A172 (cell line): Measurements from ENCODE around the gene PTPRD. TPM values are rescaled to one million over a fixed set of nuclear protein-coding genes. Genes with fewer than 3 reads are reported as not detected.

Experiments
- DNase-seq: peaks from one replicate; pipeline ENCODE4 v3.0.0-alpha.2; 2015; ENCODE audit warnings: low spot score
- total RNA-seq: library from RNA; depleted of rRNA; stranded (reverse); fragments of >200 nt; shearing (Covaris generic); gene quantifications from 2 replicates; pipeline ENCODE4 v1.2.3, GENCODE V29; 2014

Gene PTPRD
- total RNA-seq, 1 experiment from 2014 or later: 0.71 TPM

DNA sequence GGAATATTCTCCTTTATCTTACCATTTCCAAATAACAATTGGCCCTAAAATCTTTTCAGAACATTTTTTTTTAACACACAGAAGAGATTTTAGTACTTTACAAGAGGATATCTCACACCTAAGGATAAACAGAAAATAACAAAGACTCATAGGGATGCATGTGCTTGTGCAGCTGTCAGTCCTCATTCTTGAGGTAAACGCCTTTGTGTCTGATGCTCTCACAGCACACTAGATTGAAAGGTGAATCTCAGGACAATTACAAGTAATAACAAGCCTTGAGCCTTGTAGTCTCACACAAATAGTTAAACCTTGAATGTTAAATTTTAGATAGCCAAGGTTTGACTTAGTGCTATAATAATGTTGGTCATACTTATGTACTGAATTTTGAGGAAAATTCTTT is 439.2 kb downstream of the PTPRD start:
- no peak for DNase-seq

DNA sequence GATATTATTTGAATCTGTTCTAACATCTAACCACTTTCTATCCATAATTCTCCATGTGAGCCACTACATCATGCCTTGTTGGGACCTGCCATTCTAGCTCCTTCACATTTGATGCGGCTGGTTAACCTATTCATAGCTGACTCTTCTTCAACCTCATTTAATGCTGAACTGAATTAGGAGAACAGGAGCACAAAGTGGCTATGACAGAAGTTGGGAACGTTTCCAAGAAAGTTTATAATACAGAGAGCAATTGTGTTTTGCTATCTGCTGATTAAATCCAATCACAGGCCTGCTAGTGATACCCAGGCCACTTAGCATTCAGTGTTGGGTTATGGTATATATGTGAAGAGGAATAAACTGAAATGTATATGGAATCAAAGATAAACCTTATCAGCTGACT is 440.3 kb downstream of the PTPRD start:
- no peak for DNase-seq

DNA sequence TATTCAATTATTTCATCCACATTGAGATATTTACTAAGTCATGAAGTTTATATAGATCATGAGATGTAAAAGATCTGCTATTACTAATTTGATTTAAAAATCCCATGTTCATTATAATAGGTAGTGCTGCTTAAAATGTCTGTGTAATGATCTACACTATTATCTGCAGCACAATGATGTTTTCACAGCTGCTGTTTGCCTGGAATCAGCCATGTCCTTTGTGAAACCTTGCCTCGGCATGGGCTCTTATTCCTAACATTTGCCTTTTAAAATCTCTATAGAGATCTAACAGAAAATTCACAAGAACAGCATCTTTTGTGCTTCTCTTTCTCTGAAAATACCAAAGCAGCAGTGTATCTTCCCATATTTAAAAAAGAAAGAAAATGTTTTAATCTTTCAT is 444.6 kb downstream of the PTPRD start:
- DNase-seq: no peak

DNA sequence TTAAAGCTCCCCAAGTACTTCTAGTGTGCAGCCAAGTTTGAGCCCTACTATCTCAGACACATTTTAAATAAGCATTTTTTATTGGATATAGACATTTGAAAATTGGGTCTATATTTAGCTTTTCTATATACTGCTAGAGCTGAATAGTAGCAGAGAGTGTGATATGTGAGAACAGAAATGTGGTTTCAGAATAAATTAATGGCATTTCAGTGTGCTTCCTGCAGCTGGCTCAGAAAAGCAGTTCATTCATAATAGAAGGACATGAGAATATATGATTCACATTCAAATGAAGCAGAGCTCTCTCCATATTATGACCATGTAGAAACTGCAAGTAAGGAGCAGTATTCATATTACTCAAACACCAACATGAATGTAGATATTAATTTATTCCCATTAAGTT is 464.0 kb downstream of the PTPRD start:
- DNase-seq: no peak

DNA sequence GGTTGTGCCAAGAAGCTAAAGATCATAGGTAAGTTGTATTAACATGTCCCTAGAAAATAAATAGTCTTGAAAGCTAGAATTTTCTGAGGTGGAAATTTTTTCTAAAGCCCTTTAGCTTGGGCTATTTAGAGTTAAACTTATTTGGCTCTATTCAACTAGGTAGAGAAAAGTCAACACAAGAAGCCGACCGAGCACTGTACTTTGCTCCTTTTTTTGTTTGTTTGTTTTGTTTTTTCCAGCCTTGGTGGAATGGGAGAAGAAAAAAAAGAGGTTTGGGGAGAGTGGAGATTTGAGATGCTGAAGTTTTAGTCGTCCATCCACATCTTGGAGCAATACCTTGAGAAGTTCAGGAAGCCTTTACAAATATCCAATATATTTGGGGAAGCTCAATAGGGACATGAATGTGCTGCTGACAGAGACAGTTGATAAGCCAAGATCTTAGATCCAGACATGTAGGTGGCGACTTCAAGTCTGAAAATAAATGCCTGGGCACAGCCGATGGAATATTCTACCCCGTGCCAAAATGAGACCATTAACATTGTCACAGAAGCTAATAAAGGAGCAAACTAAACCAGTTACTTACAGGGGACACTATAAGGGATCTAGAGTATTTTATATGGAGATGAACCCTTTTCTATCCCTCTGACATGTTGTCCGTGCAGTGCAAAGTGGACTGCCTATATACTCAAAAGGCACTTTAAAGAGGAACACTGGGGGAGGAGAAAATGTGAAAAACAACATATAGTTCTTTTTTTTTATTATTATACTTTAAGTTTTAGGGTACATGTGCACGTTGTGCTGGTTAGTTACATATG is 466.1 kb downstream of the PTPRD start:
- no peak for DNase-seq

DNA sequence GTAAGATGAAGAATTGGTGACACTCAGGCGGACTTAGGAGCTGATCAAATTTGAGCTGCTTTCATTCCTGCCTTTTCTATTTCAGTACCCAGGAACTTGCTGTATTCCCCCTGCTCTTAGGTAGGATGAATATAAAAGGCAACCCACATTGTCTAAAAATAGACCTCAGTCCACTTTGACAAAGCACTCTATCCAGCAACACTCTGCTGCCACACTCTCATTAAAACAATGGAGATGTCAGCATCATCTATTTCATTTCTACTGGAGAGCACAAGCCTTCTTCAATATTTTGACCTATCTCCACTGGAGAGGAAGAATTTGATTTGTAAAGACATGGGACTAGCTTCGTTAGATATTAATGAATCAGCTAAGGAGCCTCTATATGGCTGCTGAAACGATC is 468.4 kb downstream of the PTPRD start:
- DNase-seq: no peak

DNA sequence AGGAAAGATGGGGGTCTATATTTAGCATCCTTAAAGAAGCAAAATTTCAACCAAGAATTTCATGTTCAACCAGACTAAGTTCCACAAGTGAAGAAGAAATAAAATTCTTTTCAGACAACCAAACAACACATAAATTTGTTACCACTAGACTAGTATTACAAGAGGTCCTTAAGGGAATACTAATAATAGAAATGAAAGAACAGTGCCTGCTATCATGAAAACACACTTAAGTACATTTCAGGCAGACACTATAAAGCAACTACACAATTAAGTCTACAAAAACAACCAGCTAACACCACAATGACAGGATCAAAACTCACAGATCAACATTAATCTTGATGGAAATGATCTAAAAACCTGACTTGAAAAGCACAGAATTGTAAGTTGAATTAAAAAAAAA is 477.2 kb downstream of the PTPRD start:
- DNase-seq: no peak

DNA sequence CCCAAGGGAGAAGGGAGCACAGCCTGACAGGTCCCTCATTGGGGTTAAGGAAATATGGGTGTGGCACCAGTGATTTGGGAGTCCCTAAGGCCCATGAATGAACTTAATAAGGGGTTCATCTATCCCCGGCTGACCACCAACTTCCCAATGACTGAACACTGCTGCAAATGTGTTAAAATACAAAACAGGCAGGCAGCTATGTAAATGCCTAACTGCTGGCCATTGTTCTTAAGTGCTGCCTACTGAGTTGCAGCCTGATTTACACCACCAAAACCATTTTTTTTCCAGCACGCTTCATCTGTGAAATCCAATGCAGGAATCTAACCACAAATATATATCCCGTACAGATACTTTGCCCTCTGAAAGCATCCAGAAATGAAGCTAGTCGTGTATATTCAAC is 478.5 kb downstream of the PTPRD start:
- DNase-seq: no peak

DNA sequence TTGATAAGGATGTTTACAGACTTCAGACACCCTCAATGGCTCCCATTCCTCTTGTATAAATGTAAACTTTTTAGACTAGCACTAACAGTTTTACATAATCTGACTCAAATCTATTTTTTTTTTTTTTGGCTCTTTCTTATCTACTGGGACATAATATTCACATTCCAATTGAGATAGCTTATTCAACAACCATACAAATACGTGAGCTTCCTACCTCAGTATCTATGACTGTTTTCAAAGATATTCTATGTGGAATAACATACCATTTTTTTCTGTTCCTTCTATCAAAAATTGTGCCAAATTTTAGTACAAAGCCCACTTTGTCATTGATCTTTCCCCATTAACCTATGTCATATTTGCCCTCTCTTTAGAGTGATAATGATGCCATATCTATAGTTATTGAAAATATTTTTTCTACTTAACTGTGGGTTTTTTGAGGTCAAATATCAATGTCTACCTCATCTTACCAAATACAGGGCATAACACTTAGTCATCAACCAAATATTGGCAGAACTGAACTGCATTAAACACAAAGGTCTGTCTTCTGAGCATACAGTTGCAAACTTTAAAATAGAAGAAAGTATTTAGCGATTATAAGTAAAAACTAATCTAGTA is 482.6 kb downstream of the PTPRD start:
- no peak for DNase-seq

DNA sequence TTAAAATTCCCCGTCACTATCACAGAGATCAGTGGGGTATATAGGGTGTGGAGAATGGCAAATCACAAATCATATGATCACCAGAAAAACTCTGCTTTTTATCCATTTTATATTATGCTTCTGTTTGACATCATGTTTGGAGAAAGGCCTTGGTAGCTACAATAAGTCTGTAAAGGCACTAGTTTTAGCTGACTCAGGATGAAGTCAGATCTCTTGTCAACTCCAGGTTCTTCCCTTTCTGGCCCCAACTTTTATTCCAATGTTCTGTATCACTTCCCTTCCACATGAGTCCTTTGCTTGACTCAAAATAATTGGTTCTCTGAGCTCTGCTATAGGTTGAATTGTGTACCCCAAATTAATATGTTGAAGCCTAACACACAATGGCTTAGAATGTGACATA is 484.9 kb downstream of the PTPRD start:
- DNase-seq: no peak

DNA sequence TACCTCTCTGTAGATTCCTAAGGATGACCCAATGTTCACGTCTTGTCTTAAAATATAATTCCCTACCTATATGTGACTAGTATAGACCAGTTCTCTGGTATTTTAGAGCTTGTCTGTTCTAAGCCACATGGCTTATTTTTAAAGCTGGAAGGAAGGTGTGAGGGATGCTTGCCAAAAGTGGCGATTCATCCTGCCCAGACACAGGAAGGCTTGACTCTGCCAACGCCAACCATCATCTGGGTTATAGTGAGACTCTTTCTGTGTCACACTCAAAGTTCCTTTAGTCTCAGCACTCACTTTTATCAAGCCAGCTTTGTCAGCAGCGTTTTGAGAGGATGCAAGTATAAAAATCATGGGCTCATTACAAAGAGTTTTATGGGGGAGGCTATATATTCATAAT is 500.0 kb downstream of the PTPRD start:
- DNase-seq: peak; percentile 5

DNA sequence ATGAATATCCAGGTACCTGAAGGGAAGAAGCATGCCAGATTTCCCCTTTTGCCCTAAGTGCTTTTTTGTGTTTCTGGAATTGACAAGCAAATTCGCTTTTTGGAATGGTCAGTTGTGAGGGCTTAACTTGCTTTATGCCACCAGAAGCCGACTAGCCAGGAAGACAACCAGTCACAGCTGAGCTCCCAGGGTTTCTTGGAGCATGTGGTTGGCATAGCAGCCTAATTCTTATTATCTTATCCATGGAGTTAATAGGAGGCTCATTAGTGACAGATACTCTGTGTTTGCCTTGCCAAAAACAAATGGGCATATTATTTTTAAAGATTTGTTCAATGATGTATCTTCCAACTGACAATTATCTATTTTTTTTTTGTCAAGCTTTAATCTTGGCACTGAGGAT is 500.7 kb downstream of the PTPRD start:
- no peak for DNase-seq

DNA sequence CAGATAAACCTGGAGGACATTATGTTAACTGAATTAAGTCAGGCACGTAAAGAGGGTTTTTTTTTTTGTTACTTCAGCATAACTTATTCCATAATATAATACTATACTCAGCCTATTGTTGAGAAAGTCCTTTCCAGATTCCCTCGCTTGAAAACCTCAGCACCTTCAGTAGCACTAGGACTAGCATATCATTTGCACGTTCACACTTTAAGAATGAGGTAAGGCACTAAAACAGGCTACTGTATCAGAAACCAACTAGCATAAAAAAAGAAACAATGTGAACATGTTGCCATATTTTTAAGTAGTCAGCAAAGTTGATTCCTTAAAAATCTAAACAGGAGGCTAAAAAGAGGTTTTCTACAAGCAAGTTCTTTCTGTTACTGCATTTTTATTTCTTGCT is 504.0 kb downstream of the PTPRD start:
- DNase-seq: no peak

DNA sequence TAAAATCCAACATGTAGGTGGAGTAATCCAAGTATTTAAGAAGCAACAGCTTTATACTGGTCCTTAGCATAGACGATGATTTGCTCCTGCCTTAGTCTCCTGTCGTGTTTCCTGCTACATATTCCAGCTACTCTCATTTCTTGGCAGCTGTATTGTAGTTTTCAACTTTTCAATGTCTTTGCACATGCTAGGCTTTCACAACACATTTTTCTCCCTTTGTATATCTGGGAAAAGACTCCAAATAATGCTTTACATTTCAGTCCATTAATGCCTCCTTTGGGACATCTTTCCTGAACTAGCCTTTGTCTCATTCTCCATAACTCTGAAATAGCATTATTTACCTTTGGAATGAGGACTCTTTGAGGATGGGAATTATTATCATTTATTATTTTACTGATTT is 508.0 kb downstream of the PTPRD start:
- no peak for DNase-seq

DNA sequence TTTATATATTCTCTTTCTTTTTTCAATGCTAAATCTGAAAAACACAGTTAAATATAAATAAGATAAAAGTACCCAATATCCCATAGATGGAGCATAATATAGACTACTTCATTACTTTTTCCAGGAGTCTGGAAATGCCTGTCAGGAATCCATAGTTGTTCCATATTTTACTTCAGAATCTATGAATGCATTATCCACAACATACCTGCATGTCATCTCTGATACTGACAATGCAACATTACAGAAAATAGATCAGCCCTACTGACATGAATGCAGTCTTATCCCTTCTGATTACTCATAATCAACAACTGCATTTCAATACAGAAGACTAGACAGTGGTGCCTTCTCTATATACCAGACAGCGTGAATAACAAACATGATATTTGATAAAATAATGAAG is 517.6 kb downstream of the PTPRD start:
- no peak for DNase-seq

DNA sequence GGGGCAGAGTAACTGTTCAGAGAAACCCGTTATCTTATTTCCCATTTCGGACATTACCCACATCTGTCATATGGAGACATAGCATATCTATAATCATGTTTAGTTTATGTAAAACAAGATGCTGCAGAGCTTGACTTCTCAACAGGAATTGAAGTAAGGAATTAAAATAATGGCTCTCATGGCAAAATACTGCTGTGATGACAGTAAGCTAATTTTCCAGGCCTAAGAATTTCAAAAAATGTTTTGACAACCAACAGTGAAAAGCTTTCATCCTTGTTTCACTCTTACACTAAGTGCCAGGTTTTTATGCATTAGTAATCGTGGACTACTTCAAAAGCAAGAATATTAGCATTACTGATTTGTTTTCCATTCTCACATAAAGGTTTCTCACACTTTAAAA is 518.2 kb downstream of the PTPRD start:
- no peak for DNase-seq

DNA sequence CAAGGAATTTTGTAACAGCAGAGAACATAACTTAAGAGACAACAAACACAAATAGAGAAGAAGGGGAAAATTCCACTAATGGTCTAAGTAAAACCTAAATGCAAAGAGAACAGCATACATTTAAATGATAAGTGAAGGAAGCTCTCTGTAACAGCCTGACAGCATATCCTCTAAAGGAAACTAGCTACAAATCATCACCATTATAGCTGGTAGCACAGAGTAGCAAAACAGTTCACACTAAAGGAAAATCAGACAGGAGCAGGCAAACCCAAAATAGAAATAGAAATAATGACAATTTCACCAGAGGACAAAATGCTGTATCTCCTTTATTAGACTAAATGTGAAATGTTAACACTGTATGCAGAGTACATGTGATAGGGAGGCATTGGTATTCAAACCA is 532.8 kb downstream of the PTPRD start:
- no peak for DNase-seq

DNA sequence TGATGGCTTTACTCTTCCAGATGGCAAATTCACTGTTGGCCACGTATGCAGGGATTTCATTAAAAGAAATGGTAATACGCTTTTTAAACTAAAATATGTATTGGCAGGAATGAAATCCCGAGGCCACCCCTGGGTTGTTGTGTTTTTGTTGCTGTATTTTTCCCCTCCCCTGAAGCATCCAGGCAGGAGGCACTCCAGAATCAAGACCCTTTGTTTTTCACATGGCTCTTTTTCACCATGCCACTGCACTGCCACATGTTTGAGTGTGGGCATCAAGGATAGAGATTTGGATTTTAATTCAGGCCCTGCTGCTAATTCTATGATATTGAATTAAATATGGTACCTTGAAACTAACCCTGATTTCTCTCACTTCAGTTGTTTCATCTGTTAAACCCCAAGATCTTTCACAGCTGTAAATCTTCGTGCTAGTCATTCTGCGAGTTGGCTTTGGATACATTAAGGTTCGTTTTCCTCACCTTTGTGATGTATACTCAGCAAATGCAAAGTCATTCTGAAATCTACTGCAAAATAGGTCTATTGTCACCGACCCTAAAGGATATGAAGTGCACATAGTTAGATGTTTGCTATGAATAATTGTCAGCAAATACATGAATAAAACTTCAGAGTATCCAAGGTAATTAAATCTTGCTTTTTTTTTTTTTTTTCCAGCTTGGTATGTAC is 533.4 kb downstream of the PTPRD start:
- no peak for DNase-seq

DNA sequence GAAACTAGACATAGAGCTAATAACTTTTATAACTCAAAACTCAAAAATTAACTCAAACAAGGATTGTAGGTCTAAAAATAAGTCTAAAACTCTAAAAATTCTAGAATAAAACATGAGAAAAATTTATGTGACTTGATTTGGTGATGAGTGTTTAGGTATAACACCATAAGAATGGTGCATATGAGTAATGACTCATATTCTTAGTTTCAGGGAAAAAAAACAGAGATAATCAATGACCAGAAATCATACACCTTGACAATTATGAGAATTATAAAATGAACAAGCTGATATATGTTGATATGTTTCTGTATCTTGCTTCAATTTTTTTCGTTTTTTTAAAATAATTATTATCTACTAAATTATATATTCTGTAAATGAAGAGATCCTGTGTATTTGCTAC is 541.2 kb downstream of the PTPRD start:
- no peak for DNase-seq

DNA sequence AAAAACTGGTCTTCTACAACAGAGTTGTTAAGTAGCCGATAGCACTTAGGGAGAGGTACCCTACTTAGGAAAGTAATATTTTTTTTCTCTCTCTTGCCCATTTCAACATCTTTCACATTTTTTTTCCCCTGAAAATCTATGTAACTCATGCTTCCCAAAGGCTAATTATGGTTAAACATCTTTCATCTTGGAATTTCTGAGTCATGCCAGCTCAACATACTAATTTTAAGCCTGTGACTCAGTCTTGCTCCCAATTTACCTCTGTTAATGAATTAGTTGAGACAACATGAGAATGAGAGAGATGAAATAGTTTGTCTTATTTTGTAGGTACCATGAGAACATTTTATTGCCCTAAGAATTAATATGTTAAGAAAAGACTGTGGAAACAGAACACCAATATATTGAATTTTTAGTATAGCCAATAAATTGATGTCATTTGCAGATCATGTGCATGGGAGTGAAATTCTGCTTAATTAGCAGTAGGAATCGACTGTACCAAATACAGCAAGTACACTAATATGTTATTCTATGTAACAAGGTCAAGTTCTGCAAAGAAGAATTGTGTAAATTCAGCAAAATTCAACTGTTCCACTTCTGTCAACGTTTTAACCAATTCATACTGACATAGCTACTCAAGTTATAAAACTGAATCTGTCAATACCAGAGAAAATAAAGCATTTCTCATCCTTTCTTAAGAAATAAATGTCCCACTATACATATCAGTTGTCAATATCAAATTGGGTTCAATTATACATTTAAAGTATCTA is 550.0 kb downstream of the PTPRD start:
- peak; percentile 58 for DNase-seq

DNA sequence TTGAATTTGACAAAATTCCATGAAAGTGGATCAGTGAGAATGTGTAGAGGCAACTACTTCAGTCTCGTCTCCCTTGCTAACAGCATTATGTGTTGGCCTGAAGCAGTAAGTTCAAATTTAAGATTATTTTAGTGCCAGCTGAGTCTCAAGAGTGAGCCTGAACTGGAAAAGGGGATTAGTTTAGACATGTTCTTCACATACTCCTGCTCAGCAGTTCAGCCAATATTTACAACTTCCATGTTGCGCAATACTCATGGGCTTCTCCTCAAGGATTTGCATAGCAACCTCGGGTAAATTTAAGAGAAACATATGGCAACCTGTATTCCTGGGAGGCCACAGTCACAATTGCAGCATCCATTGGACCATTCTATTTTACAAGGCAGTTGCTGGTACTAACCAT is 553.8 kb downstream of the PTPRD start:
- DNase-seq: no peak

DNA sequence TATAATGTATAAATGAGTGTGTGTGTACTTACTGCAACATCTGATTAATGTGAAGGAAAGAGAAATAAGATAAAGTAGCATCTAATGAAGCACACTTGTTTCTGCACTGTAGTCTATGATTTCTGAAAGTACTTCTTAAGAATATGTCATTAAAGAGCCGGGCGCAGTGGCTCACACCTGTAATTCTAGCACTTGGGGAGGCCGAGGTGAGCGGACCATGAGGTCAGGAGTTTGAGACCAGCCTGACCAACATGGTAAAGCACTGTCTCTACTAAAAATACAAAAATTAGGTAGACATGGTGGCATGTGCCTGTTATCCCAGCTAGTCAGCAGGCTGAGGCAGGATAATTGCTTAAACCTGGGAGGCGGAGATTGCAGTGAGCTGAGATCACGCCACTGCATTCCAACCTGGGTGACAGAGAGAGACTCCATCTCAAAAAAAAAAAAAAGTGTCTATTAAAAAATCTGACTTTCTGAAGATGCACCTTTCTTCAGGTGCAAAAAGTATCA is 556.9 kb downstream of the PTPRD start:
- DNase-seq: no peak
